Measurements from ENCODE around the gene BAIAP2L1.
"Not testable (repeated sequence)": the region's sequence is repeated elsewhere in the genome, so short reads cannot be mapped to it uniquely, and the experiment has no call there.

Gene BAIAP2L1

DNA sequence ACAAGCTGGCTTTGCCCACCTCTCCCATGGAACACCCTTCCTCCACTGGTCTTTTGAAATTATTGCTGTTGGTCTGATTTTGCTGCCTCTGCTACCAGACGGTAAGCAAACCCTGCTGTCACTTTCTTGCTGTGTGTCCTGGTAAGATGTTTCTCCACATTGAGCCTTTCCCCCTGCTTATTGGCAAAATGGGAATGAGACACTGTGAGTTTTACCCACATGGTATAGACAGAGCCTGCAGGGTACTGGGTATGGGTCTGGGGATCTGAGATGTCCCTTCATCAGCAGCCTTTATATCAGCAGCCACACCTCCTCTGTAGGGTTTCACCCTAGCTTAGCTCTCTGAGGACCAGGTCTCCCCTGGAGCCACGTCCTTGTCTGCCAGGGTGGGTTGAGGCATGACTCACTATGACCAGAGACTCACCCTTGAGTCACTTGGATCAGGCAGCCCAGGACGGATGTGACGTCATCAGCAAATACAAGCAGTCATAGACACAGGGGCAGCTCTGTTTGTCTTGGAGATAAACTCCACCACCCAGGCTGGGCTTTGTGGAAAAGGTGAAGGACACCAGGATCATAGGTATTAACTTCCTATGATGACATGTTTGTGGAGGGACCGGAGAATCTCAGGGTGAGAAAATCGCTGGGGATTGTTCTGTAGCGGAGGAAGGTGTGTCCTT lies 17.9 kb upstream of the BAIAP2L1 start:
- Histone ChIP-seq H3K4me1 (ENCODE audit: control insufficient read depth, insufficient read depth, low read length, poor library complexity, severe bottlenecking) (peaks cover 10% of the 10 kb centered on the region), H3K36me3 (ENCODE audit: control insufficient read depth, insufficient read depth, low read length) (no peaks in the 10 kb centered on the region), H3K9me3 (ENCODE audit: control insufficient read depth, low read length) (no peaks in the 10 kb centered on the region), H3K27ac (ENCODE audit: low read depth, low read length, severe bottlenecking) (peak overlapping the region; percentile 52), H3K4me3 (ENCODE audit: extremely low read depth, insufficient read depth, low read length, poor library complexity, severe bottlenecking) (no peak overlapping the region)
- 62 to 72% methylated on average over 3 to 4 of the region's 7 CpGs for WGBS, 2 experiments (ENCODE audit: insufficient coverage in 2 of 2)

DNA sequence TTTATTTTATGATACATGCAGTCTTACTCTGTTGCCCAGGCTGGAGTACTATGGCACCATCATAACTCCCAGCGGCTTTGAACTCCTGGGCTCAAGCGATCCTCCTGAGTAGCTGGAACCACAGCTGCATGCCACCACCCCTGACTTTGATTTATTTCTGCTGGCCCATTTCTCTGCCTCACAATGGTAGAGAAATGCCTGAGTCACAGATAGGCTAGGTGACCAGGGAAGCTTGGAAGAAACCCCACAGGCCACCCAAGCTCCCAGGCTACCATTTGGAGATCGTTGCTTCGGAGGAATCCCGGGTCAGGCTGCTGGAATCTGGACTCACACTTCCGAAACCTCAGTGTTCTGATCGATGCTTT lies 17.4 kb upstream of the BAIAP2L1 start:
- Histone ChIP-seq H3K9me3 (ENCODE audit: control insufficient read depth, low read length) (no peaks in the 10 kb centered on the region), H3K4me1 (ENCODE audit: control insufficient read depth, insufficient read depth, low read length, poor library complexity, severe bottlenecking) (peaks cover 10% of the 10 kb centered on the region), H3K36me3 (ENCODE audit: control insufficient read depth, insufficient read depth, low read length) (no peaks in the 10 kb centered on the region), H3K4me3 (ENCODE audit: extremely low read depth, insufficient read depth, low read length, poor library complexity, severe bottlenecking) (no peak overlapping the region), H3K27ac (ENCODE audit: low read depth, low read length, severe bottlenecking) (peak overlapping the region; percentile 52)
- WGBS, 2 experiments (ENCODE audit: insufficient coverage in 2 of 2): 79 to 98% methylated on average over 5 to 7 of the region's 7 CpGs

DNA sequence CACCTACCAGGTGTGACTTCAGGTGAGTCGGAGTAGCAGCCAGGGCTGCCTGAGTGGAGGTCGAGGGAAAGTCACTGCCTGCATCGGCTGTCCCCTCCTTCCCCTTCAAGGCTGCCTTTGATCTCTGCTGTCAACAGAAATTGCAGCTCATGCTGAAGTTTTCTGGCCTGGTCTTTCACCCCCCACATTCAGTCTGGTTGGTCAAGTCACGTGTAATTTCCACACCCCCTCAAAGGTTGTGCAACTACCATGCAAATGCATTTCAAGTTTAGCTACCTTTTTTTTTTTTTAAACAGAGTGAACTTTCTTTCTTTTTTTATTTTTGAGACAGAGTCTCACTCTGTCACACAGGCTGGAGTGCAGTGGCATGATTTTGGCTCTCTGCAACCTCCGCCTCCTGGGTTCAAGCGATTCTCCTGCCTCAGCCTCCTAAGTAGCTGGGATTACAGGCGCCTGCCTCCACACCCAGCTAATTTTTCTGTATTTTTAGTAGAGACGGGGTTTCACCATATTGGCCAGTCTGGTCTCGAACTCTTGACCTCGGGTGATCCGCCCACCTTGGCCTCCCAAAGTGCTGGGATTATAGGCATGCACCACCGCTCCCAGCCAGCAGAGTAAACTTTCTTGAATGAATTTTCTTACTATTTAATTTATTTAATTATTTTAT lies 16.8 kb upstream of the BAIAP2L1 start:
- H3K27ac ChIP-seq (ENCODE audit: low read depth, low read length, severe bottlenecking); H3K4me3 ChIP-seq (ENCODE audit: extremely low read depth, insufficient read depth, low read length, poor library complexity, severe bottlenecking); H3K36me3 ChIP-seq (ENCODE audit: control insufficient read depth, insufficient read depth, low read length); H3K9me3 ChIP-seq (ENCODE audit: control insufficient read depth, low read length): not testable (repeated sequence)
- H3K4me1 ChIP-seq (ENCODE audit: control insufficient read depth, insufficient read depth, low read length, poor library complexity, severe bottlenecking): peaks cover 10% of the 10 kb centered on the region
- WGBS, 2 experiments (ENCODE audit: insufficient coverage in 2 of 2): 76 to 90% methylated on average over 9 to 11 of the region's 12 CpGs

DNA sequence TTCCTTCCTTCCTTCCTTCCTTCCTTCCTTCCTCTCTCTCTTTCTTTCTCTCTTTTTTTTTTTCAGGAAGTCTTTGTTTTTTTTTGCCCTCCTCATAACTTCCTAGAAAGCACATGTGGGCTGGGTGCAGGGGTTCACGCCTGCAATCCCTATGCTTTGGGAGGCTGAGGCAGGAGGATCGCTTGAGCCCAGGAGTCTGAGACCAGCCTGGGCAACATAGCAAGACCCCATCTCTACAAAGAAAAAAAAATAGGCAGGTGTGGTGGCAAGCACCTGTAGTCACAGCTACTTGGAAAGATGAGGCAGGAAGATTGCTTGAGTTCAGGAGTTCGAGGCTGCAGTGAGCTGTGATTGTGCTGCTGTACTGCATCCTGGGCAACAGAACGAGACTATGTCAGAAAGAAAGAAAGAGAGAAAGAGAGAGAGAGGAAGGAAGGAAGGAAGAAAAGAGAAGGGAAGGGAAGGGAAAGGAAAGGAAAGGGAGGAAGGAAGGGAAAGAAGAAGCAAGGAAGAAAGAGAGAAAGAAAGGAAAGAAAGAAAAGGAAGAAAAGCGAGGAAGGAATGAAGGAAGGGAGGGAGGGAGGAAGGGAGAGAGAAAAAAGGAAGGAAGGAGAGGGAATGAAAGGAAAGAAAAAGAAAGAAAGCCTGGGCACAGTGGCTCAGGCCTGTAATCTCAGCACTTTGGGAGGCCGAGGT lies 13.5 kb upstream of the BAIAP2L1 start:
- H3K36me3 ChIP-seq (ENCODE audit: control insufficient read depth, insufficient read depth, low read length): no peaks in the 10 kb centered on the region
- H3K9me3 ChIP-seq (ENCODE audit: control insufficient read depth, low read length): no peaks in the 10 kb centered on the region
- H3K27ac ChIP-seq (ENCODE audit: low read depth, low read length, severe bottlenecking): no peak overlapping the region
- H3K4me3 ChIP-seq (ENCODE audit: extremely low read depth, insufficient read depth, low read length, poor library complexity, severe bottlenecking): no peak overlapping the region
- WGBS, 2 experiments (ENCODE audit: insufficient coverage in 2 of 2): 93 to 95% methylated on average over 3 to 4 of the region's 6 CpGs
- peaks cover 10% of the 10 kb centered on the region for H3K4me1 ChIP-seq (ENCODE audit: control insufficient read depth, insufficient read depth, low read length, poor library complexity, severe bottlenecking)

DNA sequence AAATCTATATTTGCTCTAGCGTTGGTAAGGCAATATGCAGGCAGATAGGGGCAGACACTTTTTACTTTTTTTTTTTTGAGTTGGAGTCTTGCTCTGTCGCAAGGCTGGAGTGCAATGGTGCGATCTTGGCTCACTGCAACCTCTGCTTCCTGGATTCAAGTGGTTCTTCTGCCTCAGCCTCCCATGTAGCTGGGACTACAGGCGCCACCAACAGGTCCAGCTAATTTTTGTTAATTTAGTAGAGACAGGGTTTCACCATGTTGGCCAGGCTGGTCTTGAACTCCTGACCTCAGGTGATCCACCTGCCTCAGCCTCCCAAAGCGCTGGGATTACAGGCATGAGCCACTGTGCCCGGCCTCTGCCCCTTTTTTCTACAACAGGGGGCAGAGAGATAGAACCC lies 12.8 kb upstream of the BAIAP2L1 start:
- H3K4me1 ChIP-seq (ENCODE audit: control insufficient read depth, insufficient read depth, low read length, poor library complexity, severe bottlenecking); H3K9me3 ChIP-seq (ENCODE audit: control insufficient read depth, low read length); H3K4me3 ChIP-seq (ENCODE audit: extremely low read depth, insufficient read depth, low read length, poor library complexity, severe bottlenecking); H3K27ac ChIP-seq (ENCODE audit: low read depth, low read length, severe bottlenecking); H3K36me3 ChIP-seq (ENCODE audit: control insufficient read depth, insufficient read depth, low read length): not testable (repeated sequence)
- 88 to 89% methylated on average over 4 to 5 of the region's 6 CpGs for WGBS, 2 experiments (ENCODE audit: insufficient coverage in 2 of 2)

DNA sequence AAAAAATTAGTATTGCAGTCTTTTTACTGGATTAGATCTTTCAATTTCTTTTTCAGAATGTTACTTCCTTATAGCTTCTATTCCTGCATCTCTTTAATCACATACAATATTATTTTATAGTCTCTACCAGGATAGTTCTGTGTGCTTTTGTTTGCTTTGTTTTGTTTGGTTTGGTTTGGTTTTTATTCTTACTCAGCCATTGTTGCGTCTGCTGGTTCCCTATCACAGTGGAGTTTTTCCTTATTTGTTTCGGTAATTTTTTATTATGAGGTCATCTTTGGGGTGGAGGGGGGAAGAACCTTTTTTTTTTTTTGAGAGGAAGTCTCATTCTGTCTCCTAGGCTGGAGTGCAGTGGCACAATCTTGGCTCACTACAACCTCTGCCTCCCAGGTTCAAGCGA lies 9.0 kb upstream of the BAIAP2L1 start:
- WGBS, 2 experiments (ENCODE audit: insufficient coverage in 2 of 2): 80 to 93% methylated on average over 1 to 3 of the region's 3 CpGs
- no peaks in the 10 kb centered on the region for H3K9me3 ChIP-seq (ENCODE audit: control insufficient read depth, low read length)

DNA sequence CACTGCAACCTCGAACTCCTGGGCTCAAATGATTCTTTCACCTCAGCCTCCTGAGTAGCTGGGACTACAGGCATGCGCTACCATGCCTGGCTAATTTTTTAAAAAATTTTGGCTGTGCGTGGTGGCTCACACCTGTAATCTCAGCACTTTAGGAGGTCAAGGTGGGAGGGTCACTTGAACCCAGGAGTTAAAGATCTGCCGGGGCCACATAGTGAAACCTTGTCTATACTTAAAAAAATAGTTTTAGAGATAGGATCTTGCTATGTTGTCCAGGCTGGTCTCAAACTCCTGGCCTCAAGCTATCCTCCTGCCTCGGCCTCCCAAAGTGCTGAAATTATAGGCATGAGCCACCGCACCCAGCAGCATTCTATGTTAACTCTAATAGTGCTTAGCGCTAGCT lies 7.3 kb upstream of the BAIAP2L1 start:
- 90 to 96% methylated on average over 4 to 6 of the region's 7 CpGs for WGBS, 2 experiments (ENCODE audit: insufficient coverage in 2 of 2)
- H3K27ac ChIP-seq (ENCODE audit: low read depth, low read length, severe bottlenecking); H3K4me1 ChIP-seq (ENCODE audit: control insufficient read depth, insufficient read depth, low read length, poor library complexity, severe bottlenecking); H3K4me3 ChIP-seq (ENCODE audit: extremely low read depth, insufficient read depth, low read length, poor library complexity, severe bottlenecking); H3K9me3 ChIP-seq (ENCODE audit: control insufficient read depth, low read length); H3K36me3 ChIP-seq (ENCODE audit: control insufficient read depth, insufficient read depth, low read length): not testable (repeated sequence)

More for the DNA sequence above, 9.0 kb upstream of the BAIAP2L1 start:
- Histone ChIP-seq H3K27ac (ENCODE audit: low read depth, low read length, severe bottlenecking) (no peak overlapping the region), H3K4me3 (ENCODE audit: extremely low read depth, insufficient read depth, low read length, poor library complexity, severe bottlenecking) (no peak overlapping the region), H3K4me1 (ENCODE audit: control insufficient read depth, insufficient read depth, low read length, poor library complexity, severe bottlenecking) (no peaks in the 10 kb centered on the region), H3K36me3 (ENCODE audit: control insufficient read depth, insufficient read depth, low read length) (no peaks in the 10 kb centered on the region)

DNA sequence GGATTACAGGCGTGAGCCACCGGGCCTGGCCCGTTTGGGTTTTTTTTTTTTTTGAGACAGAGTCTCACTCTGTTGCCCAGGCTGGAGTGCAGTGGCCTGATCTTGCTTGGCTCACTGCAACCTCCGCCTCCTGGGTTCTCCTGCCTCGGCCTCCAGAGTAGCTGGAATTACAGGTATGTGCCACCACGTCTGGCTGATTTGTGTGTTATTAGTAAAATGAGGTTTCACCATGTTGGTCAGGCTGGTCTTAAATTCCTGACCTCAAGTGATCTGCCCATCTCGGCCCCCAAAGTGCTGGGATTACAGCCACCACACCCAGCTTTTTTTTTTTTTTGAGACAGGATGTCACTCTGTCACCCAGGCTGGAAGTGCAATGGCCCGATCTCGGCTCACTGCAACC lies 5.9 kb upstream of the BAIAP2L1 start:
- 93 to 97% methylated on average over 5 to 7 of the region's 9 CpGs for WGBS, 2 experiments (ENCODE audit: insufficient coverage in 2 of 2)
- H3K9me3 ChIP-seq (ENCODE audit: control insufficient read depth, low read length): no peaks in the 10 kb centered on the region
- H3K4me3 ChIP-seq (ENCODE audit: extremely low read depth, insufficient read depth, low read length, poor library complexity, severe bottlenecking): no peak overlapping the region
- H3K4me1 ChIP-seq (ENCODE audit: control insufficient read depth, insufficient read depth, low read length, poor library complexity, severe bottlenecking): no peaks in the 10 kb centered on the region
- no peaks in the 10 kb centered on the region for H3K36me3 ChIP-seq (ENCODE audit: control insufficient read depth, insufficient read depth, low read length)
- no peak overlapping the region for H3K27ac ChIP-seq (ENCODE audit: low read depth, low read length, severe bottlenecking)

DNA sequence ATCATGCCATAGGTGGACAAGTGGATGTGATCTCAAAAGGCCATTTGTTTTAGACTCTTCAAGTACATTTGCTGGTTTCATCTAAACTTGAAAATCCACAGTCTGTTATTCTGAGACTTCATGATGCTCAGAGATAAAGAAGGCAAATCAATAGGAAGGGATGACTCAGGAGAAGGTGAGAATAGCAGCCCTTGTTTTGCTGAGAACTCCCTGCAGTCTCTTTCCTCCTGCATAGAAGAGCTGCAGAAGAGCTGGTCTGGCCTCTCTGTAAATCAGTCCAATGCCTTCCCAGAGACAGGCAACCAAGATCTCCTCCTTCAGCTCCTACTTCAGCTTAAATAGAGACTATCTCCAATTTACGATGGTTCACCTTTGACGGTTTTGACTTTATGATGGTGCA lies 4.0 kb upstream of the BAIAP2L1 start:
- WGBS, 2 experiments (ENCODE audit: insufficient coverage in 2 of 2): 80% methylated on average over 2 of the region's 2 CpGs; no CpG with 5 or more reads in 1 of the 2 experiments

DNA sequence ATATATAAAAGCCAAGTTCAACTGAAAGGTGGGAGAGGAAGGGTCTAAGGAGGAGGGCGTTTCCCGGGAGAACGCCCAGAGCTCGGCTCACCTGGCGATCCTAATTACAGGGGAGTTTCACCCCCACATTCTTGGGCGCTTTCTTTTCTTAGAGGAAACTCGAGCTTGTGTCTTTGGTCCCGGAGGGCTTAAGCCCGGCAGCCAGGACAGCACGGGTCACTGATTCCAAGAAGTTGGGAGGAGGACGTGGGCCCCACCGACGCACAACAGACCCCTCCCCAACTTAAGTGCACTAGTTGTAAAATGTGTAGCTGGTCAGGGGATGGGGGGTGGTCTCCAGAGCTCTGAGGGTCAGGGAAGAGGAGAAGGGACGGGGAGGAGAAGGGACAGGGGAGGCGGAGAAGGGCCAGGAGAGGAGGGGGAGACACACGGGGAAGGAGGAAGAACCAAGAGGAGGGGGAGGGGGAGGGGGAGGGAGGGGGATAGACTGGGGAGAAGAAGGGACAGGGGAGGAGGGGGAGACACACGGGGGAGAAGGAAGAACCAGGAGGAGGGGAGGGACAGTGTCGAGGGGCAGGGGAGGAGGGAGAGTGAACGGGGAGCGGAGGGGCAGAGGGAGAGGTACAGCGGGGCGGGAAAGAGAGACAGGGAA lies 874 bp downstream of the BAIAP2L1 start:
- peak overlapping the region; percentile 58 for H3K4me3 ChIP-seq (ENCODE audit: extremely low read depth, insufficient read depth, low read length, poor library complexity, severe bottlenecking)
- no peak overlapping the region for H3K27ac ChIP-seq (ENCODE audit: low read depth, low read length, severe bottlenecking)
- 40 to 66% methylated on average over 8 to 11 of the region's 22 CpGs for WGBS, 2 experiments (ENCODE audit: insufficient coverage in 2 of 2)

More for the DNA sequence above, 4.0 kb upstream of the BAIAP2L1 start:
- no peak overlapping the region for H3K27ac ChIP-seq (ENCODE audit: low read depth, low read length, severe bottlenecking)
- no peaks in the 10 kb centered on the region for H3K4me1 ChIP-seq (ENCODE audit: control insufficient read depth, insufficient read depth, low read length, poor library complexity, severe bottlenecking)
- no peaks in the 10 kb centered on the region for H3K9me3 ChIP-seq (ENCODE audit: control insufficient read depth, low read length)
- no peaks in the 10 kb centered on the region for H3K36me3 ChIP-seq (ENCODE audit: control insufficient read depth, insufficient read depth, low read length)
- H3K4me3 ChIP-seq (ENCODE audit: extremely low read depth, insufficient read depth, low read length, poor library complexity, severe bottlenecking): no peak overlapping the region

More for the DNA sequence above, 874 bp downstream of the BAIAP2L1 start:
- Histone ChIP-seq H3K9me3 (ENCODE audit: control insufficient read depth, low read length) (no peaks in the 10 kb centered on the region), H3K36me3 (ENCODE audit: control insufficient read depth, insufficient read depth, low read length) (no peaks in the 10 kb centered on the region), H3K4me1 (ENCODE audit: control insufficient read depth, insufficient read depth, low read length, poor library complexity, severe bottlenecking) (no peaks in the 10 kb centered on the region)

All from mesodermal cell (in vitro differentiated cells).